HG03575 (cell line): Measurements from ENCODE around the gene COQ10B.
A peak's percentile ranks its signal among the peaks of the same experiment; 100 is the strongest.

Source experiments
- ATAC-seq: cut with Tn5 transposase; IDR thresholded peaks from one replicate; pipeline ENCODE4 v1.9.1; 2021; ENCODE audit not compliant: unreplicated experiment, insufficient number of reproducible peaks, low FRiP score; ENCODE audit errors: extremely low read depth

The COQ10B gene

DNA sequence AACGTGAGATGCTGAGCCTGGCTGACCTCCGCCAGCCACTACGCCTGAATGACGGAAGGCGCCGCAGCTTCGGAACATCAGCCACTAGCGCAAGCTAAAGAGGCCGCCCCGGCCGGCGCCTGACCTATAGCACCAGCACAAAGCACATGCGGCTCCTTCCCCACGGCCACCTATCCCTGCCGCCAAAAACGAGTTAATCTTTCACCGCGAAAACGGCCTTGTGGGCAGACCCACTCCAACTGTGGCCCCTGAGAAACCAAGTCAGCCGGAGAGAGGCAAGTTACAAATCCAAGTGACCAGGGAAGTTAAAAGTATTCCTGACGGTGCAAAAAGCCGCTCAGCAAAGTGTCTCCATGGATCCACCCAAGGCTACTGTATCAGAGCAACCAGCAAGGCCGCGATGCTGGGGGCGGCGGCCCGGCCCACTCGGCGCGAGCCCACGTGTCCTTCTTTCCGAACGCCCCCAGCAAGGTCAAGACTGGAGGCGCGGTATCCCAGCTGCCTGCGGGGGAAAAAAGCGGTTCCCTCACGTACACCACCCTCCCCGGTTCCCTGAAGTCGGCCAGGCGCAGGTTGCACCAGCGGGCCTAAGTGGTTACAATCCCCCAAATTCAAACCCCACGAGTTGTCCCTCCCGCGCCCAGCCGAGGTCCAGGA lies 45.7 kb downstream of the COQ10B start:
- no peak for ATAC-seq

DNA sequence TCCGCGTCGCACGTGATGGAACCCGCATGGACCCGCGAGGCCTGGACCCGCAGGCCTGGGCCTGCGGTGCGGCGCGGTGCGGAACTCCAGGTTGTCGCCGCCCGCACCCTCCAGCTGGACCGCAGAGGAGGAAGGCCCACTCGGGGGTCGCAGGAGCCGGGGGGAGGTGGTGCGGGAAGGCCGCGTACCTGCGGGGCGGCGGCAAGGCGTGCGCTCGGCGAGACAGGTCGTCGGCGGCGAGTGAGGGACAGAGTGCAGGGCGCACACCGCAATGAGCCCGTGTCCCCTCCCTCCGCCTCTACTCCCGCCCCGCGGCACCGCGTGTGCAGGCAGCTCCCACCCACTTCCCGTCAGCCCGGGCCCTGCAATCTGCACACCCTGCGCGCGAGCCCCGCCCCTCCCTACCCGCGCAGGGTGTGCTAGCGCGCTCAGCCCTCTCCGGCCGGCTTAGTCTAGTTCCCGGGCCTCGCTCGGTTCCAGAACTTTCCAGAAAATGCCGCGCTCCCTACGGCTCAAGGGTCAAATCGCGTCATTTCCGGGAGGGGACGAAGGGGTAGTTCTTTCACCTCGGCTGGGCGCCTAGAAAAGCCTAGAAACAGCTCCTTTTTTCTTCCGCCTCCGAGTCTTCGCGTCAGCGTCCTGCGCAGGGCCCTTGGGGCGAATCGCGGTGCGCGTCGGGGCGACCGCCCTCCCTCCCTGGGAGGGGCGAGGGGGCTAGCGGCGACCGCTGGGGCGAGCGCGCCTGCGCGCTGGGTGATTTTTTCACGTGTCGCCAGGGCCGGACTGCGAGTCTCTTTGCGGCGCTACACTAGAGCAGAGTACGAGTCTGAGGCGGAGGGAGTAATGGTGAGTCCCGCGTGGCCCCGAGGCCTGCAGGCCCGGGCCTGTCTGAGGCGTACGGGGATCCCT lies 46.5 kb downstream of the COQ10B start, which contains the start of the genes HSPD1 and HSPE1:
Gene HSPD1, minus strand, starts transcription at position 247 of the 909 bp plus-strand sequence. CDS start 992 bp downstream, outside the sequence.
Gene HSPE1, plus strand, starts transcription at position 786 of the 909 bp plus-strand sequence. Its CDS starts 58 bp downstream, at position 844.
- peak; percentile 74 for ATAC-seq

DNA sequence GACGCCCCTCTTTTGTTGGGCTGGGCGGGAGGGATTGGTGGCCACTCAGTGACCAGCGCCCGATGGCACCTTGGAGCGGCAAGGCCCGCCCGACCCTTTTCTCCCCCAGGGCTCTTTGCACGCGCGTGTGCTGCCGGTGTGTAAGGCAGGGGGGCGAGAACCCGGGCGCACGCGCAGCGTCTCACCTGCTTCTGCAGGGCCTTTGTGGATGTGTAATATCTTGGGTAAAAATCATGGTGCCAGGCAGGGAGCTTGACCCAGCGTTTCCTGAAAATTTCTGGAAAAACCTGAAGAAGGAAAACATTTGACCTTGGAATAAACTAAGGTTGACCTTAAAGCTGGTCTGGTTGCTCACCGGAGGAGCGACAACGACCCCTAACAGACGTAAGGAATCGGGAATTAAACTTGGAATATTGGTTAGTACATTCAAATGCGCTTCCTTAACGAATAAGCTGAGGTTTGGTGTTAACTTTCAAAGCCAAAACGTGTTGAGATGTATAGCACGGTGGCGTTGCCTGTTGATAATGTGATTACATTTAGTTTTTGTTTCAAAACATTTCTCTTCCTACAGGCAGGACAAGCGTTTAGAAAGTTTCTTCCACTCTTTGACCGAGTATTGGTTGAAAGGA lies 47.3 kb downstream of the COQ10B start:
- no peak for ATAC-seq

DNA sequence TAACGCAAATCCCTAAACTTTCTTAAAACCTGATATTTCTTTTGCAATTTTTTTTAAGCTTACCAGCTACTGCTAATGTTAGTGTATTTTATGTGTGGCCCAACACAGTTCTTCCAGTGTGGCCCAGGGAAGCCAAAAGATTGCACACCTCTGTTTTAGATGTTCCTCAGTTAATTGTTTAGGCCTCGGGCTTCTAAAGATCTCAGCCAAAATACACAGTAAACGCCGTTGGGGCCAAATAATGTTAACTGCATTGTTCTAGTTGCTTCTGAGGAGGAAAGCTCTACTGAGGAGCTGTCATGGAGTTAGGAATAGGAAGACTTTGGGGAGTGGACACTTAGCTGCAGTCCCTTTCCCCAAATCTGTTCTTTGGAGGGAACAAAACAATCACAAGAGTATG lies 48.8 kb downstream of the COQ10B start:
- no peak for ATAC-seq

DNA sequence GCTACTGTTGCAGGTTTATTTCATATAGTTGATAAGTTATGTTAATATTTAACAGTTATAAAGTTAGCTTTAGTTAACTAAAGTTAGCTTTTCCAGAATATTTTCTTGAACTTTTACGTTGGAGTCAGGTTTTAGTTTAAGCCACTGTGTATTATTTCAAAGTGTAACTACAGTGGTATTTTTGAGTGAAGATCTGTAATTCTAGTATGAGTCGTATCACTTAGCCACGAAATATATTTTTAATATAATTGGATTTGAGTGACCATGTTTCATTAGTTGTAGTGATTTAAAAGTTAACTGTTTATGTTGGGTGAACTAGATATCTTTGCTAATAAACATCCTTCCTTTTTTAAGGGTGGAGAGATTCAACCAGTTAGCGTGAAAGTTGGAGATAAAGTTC lies 49.3 kb downstream of the COQ10B start:
- no peak for ATAC-seq

DNA sequence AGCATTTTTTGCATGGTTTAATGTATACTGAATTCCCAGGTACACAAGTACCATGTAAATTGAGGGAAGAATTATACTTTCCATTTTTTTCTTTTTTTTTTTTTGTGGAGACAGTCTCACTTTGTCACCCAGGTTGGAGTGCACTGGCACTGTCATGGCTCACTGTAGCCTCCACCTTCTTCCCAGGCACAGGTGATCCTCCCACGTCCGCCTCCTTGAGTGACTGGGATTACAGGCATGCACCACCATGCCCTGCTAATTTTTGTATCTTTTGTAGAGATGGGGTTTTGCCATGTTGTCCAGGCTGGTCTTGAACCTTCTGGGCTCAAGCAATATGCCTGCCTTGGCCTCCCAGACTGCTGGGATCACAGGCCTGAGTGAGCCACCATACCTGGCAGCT lies 50.6 kb downstream of the COQ10B start:
- no peak for ATAC-seq

DNA sequence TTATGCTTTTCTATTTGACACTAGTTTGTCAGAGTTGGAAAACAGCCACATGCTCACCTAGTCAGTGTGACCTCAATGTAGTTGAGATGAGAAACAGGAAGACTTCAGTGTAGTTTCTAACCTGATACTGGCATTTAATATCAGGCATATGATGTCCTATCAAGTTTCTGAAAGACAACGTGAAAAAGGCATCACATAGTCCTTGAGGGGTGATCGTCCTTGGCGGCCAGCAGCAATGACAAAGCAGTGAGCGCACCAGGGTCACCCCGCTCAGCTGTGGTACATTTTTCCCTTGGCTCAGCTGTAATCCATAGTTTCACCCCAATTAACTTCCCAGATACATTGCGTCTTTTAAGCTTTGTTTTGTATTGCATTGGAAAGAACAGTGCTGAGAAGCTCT lies 51.2 kb downstream of the COQ10B start:
- ATAC-seq, result no peak

DNA sequence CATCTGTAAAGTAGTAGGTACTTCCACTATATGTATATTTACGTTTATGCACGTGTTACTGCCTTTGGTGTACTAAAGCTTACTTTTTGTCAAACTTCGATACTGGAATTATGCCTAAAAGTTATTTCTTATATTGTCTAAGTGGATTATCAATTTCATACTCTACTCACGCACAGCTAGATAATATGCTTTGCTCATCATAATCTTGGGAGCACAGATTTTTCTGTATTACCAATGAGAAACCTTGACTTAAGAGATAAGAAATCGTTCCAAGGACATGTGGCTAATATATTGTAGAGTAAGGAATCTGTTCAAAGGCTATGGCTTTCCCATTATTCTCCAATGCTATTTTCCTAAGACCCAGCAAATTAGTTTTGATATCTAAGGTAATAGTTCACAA lies 53.3 kb downstream of the COQ10B start:
- no peak for ATAC-seq

DNA sequence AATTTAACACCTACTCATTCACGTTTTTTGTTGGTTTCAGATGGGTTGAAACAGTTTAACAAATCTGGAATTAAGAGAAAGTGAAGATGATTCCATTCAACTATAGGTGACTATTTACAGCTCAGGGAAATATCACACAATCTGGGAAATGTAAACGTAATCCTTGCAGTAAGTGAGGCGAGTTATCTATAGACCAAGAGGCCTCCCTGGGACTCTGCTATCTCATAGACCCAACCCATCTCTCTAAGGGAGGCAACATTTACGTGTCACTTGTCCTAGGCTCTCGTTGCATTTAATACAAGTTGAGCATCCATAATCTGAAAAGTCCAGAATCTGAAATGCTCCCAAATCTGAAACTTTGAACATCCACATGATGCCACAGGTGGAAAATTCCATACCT lies 60.6 kb downstream of the COQ10B start:
- no peak for ATAC-seq

DNA sequence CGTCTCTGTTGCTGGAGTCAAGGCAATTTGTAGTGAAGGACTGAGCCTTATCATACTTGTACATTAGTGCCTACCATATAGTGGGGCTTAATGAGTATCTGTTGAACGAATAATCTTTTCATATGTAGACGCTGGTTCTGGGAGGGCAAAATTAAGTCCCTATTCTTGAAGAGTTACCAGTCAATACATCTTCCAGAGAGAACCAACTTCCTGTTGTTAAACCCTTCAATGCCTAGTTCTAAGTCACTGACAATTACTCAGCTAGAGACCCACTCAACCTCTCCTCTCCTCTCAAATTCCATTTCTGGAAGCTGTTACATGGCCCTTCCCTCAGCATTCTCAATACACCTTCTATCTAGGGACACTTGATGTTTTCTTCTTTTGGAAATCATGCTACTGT lies 61.4 kb downstream of the COQ10B start:
- ATAC-seq, result no peak

DNA sequence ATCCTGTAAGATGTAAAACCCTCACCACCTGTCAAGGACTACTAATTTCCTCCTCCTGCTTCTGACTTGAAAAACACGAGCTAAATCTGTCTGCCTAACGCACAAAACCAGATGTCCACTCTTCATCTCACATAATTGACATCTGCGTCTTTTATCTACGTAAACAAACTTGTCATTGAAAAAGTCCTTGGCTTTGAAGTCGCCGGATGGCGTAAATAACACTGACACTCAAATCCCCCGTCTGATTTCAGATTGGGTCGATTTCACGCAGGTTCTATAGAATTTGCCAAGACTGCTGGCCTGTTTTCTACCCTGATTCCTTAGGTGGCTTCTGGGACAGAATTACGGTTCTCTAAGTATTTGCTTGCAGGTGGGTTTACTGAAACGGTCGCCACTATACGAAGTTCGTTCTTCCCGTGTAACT lies 62.0 kb downstream of the COQ10B start:
- ATAC-seq, result peak; percentile 11

DNA sequence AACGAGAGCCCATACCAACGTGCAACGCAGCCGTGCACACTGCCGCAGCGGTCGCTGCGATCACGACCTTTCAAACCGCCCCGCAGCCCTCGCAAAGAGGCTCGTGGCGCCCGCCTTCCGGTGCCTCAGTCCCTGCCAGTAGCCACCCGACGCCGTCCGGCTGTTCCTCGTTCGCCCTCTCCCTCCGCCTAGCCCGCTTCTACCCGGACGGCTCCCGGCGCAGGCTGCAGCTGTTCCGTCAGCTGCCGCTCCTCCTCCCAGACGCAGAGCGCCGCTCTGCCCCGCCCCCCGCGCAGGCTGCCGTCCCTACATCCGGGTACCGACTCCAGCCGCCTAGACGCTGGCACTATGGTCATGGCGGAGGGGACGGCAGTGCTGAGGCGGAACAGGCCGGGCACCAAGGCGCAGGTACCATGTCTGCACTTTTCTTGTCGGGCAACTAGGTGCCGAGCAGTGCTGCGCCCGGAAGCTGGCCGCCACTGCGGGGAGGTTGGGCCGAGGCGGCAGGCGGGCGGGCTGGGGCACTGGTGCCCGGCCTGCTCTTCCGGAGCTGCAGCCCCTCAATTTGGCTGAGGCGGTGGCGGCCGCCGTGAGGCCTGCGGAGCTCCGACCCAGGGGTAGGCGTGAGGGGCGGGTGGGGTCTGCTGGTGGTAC lies 62.5 kb downstream of the COQ10B start, which contains the start of gene MOB4:
Gene MOB4, plus strand, starts transcription at position 328 of the 654 bp plus-strand sequence. Its CDS starts 21 bp downstream, at position 349.
- peak; percentile 71 for ATAC-seq

DNA sequence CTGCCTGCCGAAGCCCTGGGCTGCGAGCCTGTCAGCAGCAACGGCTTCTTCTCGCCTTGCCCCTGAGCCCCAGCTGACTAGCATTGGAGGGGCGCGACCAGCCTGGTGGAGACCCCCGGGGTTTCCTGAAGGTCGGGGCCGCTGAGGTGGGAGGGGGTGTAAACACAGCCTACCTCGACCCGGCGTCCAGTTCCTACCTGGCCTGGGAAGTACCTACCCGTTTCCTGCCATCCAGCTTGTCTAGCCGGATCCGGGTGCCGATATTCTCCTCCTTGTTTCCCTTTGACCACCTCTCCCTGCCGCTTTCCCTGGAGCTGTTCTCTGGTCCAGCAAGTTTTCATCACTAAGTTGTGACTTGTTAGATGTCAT lies 63.0 kb downstream of the COQ10B start:
- no peak for ATAC-seq

DNA sequence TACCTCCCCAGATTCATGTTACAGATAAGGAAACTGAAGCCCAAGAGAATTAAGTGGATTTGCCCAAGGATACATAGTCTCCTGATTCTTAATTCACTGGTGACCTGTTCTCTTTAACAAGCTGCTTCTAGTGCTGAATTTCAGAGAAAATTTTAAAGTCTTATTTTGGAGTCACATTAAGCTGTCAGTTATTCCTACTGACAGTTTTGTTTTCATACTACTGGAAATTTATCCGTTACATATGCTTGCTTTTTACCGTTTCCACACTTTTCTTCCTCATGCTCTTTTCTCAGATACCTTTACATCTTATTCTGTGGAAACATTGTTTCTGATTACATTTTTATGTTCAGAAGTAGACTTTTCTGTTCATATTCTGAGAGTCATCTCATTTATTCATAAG lies 63.8 kb downstream of the COQ10B start:
- ATAC-seq, result no peak
